H1 (cell line): ENCODE measurements around the gene RNF141. TPM values are rescaled to one million over a fixed set of nuclear protein-coding genes. Genes with fewer than 3 reads are reported as not detected.

Experiments used
- CTCF ChIA-PET: fragments of 300-600 bp; sonication (Branson Sonifier 250); formaldehyde crosslinking; loops from one replicate; lab custom pipeline; 2021; ENCODE audit not compliant: partially characterized antibody; lab: Charles Lee
- POLR2A ChIA-PET: fragments of 300-600 bp; sonication (Branson Sonifier 250); formaldehyde crosslinking; loops from one replicate; lab custom pipeline; 2021; ENCODE audit warnings: inconsistent platforms; ENCODE audit not compliant: partially characterized antibody; lab: Charles Lee
- DNase-seq, 2 experiments: peaks; one replicate each; pipeline versions ENCODE4 v3.0.0 to v3.0.0-alpha.2; 2010 to 2022; ENCODE audit warnings: low spot score in 2 of 2, low read depth in 1 of 2, mixed read lengths in 1 of 2
- FAIRE-seq: peaks from 2 replicates; lab custom pipeline; 2011; peaks lifted over from hg19 to GRCh38; lab: Jason Lieb, UNC
- H2AFZ ChIP-seq: 2 replicates; pipeline ENCODE4 v1.8.1; 2012; ENCODE audit warnings: low read length, inconsistent platforms
- H2AK5ac ChIP-seq: 2 replicates; pipeline ENCODE4 v1.6.1; 2013; ENCODE audit warnings: low read depth, low read length
- H2BK120ac ChIP-seq: replicated peaks from 2 replicates; pipeline ENCODE3; 2013; ENCODE audit warnings: low read depth, low read length, inconsistent platforms
- H2BK12ac ChIP-seq: 2 replicates; pipeline ENCODE4 v1.6.1; 2013; ENCODE audit warnings: low read depth, low read length
- H2BK15ac ChIP-seq: 2 replicates; pipeline ENCODE4 v1.6.1; 2013; ENCODE audit warnings: low read length
- H2BK20ac ChIP-seq: 2 replicates; pipeline ENCODE4 v1.6.1; 2013; ENCODE audit warnings: low read length
- H2BK5ac ChIP-seq: 2 replicates; pipeline ENCODE4 v1.6.1; 2013; ENCODE audit warnings: low read depth, low read length
- H3K14ac ChIP-seq: 2 replicates; pipeline ENCODE4 v1.6.1; 2013; ENCODE audit warnings: inconsistent platforms; ENCODE audit not compliant: insufficient read length
- H3K18ac ChIP-seq: 2 replicates; pipeline ENCODE4 v1.6.1; 2013; ENCODE audit warnings: low read length; ENCODE audit errors: extremely low read depth
- H3K23ac ChIP-seq: 2 replicates; pipeline ENCODE4 v1.6.1; 2013; ENCODE audit warnings: inconsistent platforms; ENCODE audit not compliant: insufficient read length
- H3K23me2 ChIP-seq: 2 replicates; pipeline ENCODE4 v1.6.1; 2013; ENCODE audit warnings: low read depth, low read length
- H3K27ac ChIP-seq: 2 replicates; pipeline ENCODE4 v1.6.1; 2011; ENCODE audit warnings: low read depth, low read length, inconsistent platforms
- H3K27me3 ChIP-seq, 4 experiments: replicated peaks in 1 of 4; 1 replicate in 1 of 4; 2 replicates in 3 of 4; pipeline versions ENCODE4 v1.6.1 to v1.8.1; 2011 to 2013; ENCODE audit warnings: low read length in 3 of 4, mild to moderate bottlenecking in 3 of 4, inconsistent platforms in 2 of 4, mixed read lengths in 2 of 4, moderate library complexity in 1 of 4; ENCODE audit not compliant: control insufficient read depth in 3 of 4, insufficient read depth in 3 of 4; ENCODE audit errors: extremely low read depth in 1 of 4
- H3K36me3 ChIP-seq, 4 experiments: 2 replicates each; pipeline versions ENCODE4 v1.6.1 to v1.8.1; 2011 to 2013; ENCODE audit warnings: mild to moderate bottlenecking in 4 of 4, low read length in 3 of 4, moderate library complexity in 2 of 4, control low read depth in 1 of 4, inconsistent platforms in 1 of 4; ENCODE audit not compliant: insufficient read depth in 4 of 4, control insufficient read depth in 2 of 4
- H3K4ac ChIP-seq: replicated peaks from 2 replicates; pipeline ENCODE3; 2013; ENCODE audit warnings: low read length, low read depth, mixed read lengths, inconsistent platforms; ENCODE audit not compliant: insufficient read length
- H3K4me1 ChIP-seq, 4 experiments: replicated peaks in 1 of 4; 1 replicate in 1 of 4; 2 replicates in 3 of 4; pipeline versions ENCODE4 v1.6.1 to v1.8.1; 2011 to 2013; ENCODE audit warnings: low read length in 3 of 4, inconsistent platforms in 2 of 4, mixed read lengths in 1 of 4; ENCODE audit not compliant: insufficient read depth in 4 of 4, control insufficient read depth in 3 of 4
- H3K4me2 ChIP-seq, 2 experiments: 2 replicates each; pipeline versions ENCODE4 v1.6.1 to v1.8.1; 2011 to 2013; ENCODE audit warnings: low read depth in 2 of 2, low read length in 2 of 2, control low read depth in 1 of 2, inconsistent platforms in 1 of 2, mild to moderate bottlenecking in 1 of 2; ENCODE audit not compliant: insufficient read depth in 1 of 2
- H3K4me3 ChIP-seq, 4 experiments: fragments of 200-600, 300-600 bp in 1 of 4; sonication (generic), shearing (Covaris generic), sonication (Bioruptor Twin) in 1 of 4; 2 replicates each; pipeline versions ENCODE4 v1.5.1 to v1.8.1; 2011 to 2016; ENCODE audit warnings: low read length in 4 of 4, low read depth in 3 of 4, control low read depth in 2 of 4, inconsistent platforms in 2 of 4, mild to moderate bottlenecking in 2 of 4, mixed read lengths in 1 of 4, moderate library complexity in 1 of 4; ENCODE audit not compliant: insufficient read depth in 2 of 4; ENCODE audit errors: extremely low read depth in 1 of 4
- H3K56ac ChIP-seq: replicated peaks from 2 replicates; pipeline ENCODE3; 2013; ENCODE audit warnings: low read depth, mild to moderate bottlenecking, mixed read lengths, low read length, inconsistent platforms; ENCODE audit not compliant: insufficient read length
- H3K79me1 ChIP-seq: 2 replicates; pipeline ENCODE4 v1.6.1; 2013; ENCODE audit warnings: low read depth, low read length, control low read depth
- H3K79me2 ChIP-seq, 2 experiments: 2 replicates each; pipeline versions ENCODE4 v1.6.1 to v1.8.1; 2012 to 2013; ENCODE audit warnings: low read length in 2 of 2, mild to moderate bottlenecking in 2 of 2, inconsistent platforms in 1 of 2; ENCODE audit not compliant: insufficient read depth in 2 of 2, control insufficient read depth in 1 of 2
- H3K9ac ChIP-seq, 4 experiments: replicated peaks in 1 of 4; 1 replicate in 1 of 4; 2 replicates in 3 of 4; pipeline versions ENCODE4 v1.6.1 to v1.8.1; 2011 to 2013; ENCODE audit warnings: low read depth in 3 of 4, low read length in 3 of 4, control low read depth in 2 of 4, mild to moderate bottlenecking in 2 of 4, moderate library complexity in 2 of 4, inconsistent platforms in 1 of 4; ENCODE audit errors: extremely low read depth in 1 of 4
- H3K9me3 ChIP-seq, 2 experiments: 2 replicates each; pipeline versions ENCODE4 v1.6.1 to v1.8.1; 2012 to 2013; ENCODE audit warnings: mild to moderate bottlenecking in 2 of 2, moderate library complexity in 2 of 2, control low read depth in 1 of 2, inconsistent platforms in 1 of 2, low read depth in 1 of 2, low read length in 1 of 2, mixed read lengths in 1 of 2; ENCODE audit not compliant: insufficient read depth in 2 of 2
- H4K20me1 ChIP-seq, 2 experiments: replicated peaks in 1 of 2; 2 replicates each; pipeline versions ENCODE3 to v1.8.1; 2011 to 2013; ENCODE audit warnings: inconsistent platforms in 2 of 2, low read length in 2 of 2, mild to moderate bottlenecking in 1 of 2; ENCODE audit not compliant: insufficient read depth in 2 of 2, control insufficient read depth in 1 of 2
- H4K5ac ChIP-seq: 2 replicates; pipeline ENCODE4 v1.6.1; 2013; ENCODE audit warnings: low read length, low read depth, mixed read lengths, inconsistent platforms; ENCODE audit not compliant: insufficient read length
- H4K8ac ChIP-seq: 2 replicates; pipeline ENCODE4 v1.8.0; 2013; ENCODE audit warnings: mild to moderate bottlenecking, moderate library complexity, low read length, inconsistent platforms; ENCODE audit not compliant: insufficient read depth; ENCODE audit errors: extremely low read depth
- H4K91ac ChIP-seq: replicated peaks from 2 replicates; pipeline ENCODE3; 2013; ENCODE audit warnings: low read length, mixed read lengths, inconsistent platforms; ENCODE audit not compliant: insufficient read length
- ASH2L ChIP-seq: fragments of 200-600, 300-600 bp; sonication (generic); IDR thresholded peaks from one replicate; pipeline ENCODE4 v1.7.1; 2017; ENCODE audit warnings: low read length
- CBX8 ChIP-seq: fragments of 300-800, 300-1000 bp; sonication (generic); IDR thresholded peaks from 2 replicates; pipeline ENCODE4 v1.7.1; 2016; ENCODE audit warnings: low read depth, low read length, borderline replicate concordance
- CREB1 ChIP-seq: IDR thresholded peaks from 2 replicates; pipeline ENCODE4 v1.6.1; 2012; ENCODE audit warnings: inconsistent platforms
- CTBP2 ChIP-seq: IDR thresholded peaks from 2 replicates; pipeline ENCODE4 v1.7.0; 2011; ENCODE audit warnings: borderline replicate concordance, mild to moderate bottlenecking, moderate library complexity, mixed read lengths, low read length; ENCODE audit not compliant: insufficient read depth, insufficient read length
- JUN ChIP-seq: IDR thresholded peaks from 2 replicates; pipeline ENCODE4 v1.6.1; 2011; ENCODE audit warnings: low read depth, mild to moderate bottlenecking, improper control_type of control experiment, low read length
- KDM4A ChIP-seq: IDR thresholded peaks from one replicate; pipeline ENCODE4 v1.7.1; 2012; ENCODE audit warnings: low read depth, mild to moderate bottlenecking, moderate library complexity, low read length, inconsistent platforms; ENCODE audit not compliant: severe bottlenecking
- YY1 ChIP-seq: IDR thresholded peaks from 2 replicates; pipeline ENCODE4 v1.6.1; 2011; ENCODE audit warnings: low read depth, mild to moderate bottlenecking, low read length
- WGBS, 2 experiments: shearing (Covaris generic) in 1 of 2; methylation state at CpG; one replicate each; pipeline versions ENCODE4 v1.1.6 to v1.1.7; 2013 to 2015; ENCODE audit warnings: low lambda C conversion rate in 2 of 2, mixed read lengths in 2 of 2, inconsistent platforms in 1 of 2, low coverage in 1 of 2, missing lambda C conversion rate in 1 of 2; ENCODE audit not compliant: insufficient replicate concordance in 2 of 2, insufficient coverage in 1 of 2, insufficient read length in 1 of 2; ENCODE audit errors: extremely low coverage in 1 of 2, missing lambda C conversion rate in 1 of 2; 5-methylcytosine and 5-hydroxymethylcytosine counted together
- polyA plus RNA-seq, 7 experiments: library from polyadenylated mRNA; depleted of rRNA in 3 of 7; stranded (reverse) in 5 of 7; unstranded in 2 of 7; fragments of >200 nt in 5 of 7; fragments of 200-250 nt in 2 of 7; gene quantifications; 1 replicate in 5 of 7; 2 replicates in 1 of 7; 4 replicates in 1 of 7; pipeline versions ENCODE4 v1.2.1 to v1.2.3, GENCODE V29; 2011 to 2013; ENCODE audit warnings: missing spikeins in 2 of 7, mixed read lengths in 2 of 7
- total RNA-seq: library from RNA; stranded (reverse); fragmentation: NEBNext Ultra II Directional; extraction: Animal tissue kit (Norgen Biotek cat#: 25700); gene quantifications from 2 replicates; pipeline ENCODE4 v1.2.1, GENCODE V29; 2021

RNF141 gene
- total and polyA plus RNA-seq, 2 of the 8 experiments (the other 6 are each of a cell fraction or from before 2014, with no cell fraction given), result 8.5 to 22.8 TPM

DNA sequence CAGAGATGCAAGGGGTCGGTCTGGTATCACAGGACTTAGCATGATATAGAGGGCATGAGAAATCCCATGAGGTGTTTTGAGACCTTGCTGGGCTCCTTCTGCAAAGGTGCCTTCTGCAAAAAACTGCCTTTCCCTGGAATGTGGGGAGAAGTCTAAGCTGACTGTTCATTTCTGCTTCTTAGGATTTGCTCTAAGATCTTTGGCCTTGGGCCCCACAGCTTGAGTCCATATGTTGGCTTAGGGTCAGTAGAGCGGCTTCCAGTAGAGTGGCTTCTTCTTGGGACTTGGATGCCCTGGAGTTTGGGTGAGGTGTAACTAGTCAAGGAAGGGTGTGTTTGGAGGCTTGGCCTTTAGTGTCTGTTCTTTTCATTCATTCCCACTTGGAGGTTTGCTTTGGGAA, 48.9 kb downstream of the RNF141 start:
- FAIRE-seq, result no peak
- H3K4ac ChIP-seq, result no peak overlapping the region

More for the DNA sequence above, 48.9 kb downstream of the RNF141 start:
- Histone ChIP-seq H4K91ac (no peak overlapping the region), H2AFZ (no peak overlapping the region), H3K18ac (no peak overlapping the region), H4K8ac (no peak overlapping the region), H2BK12ac (no peak overlapping the region), H3K9ac (no peak overlapping the region), H4K5ac (no peak overlapping the region), H2BK15ac (no peak overlapping the region), H3K27ac (no peak overlapping the region), H3K4me2 (no peak overlapping the region), H3K9me3 (no peaks in the 10 kb centered on the region; a peak in 1 of 4 replicates), H3K79me2 (no peaks in the 10 kb centered on the region), H3K4me1 (peaks cover 0 to 5% (median under 1%) of the 10 kb centered on the region in 4 experiments; a peak in 3 of 7 replicates), H3K79me1 (no peaks in the 10 kb centered on the region), H3K4me3 (no peak overlapping the region), H3K36me3 (no peaks in the 10 kb centered on the region; a peak in 1 of 8 replicates), H3K23ac (no peak overlapping the region), H2AK5ac (no peak overlapping the region), H3K14ac (no peak overlapping the region), H2BK5ac (no peak overlapping the region), H3K23me2 (peaks cover 2% of the 10 kb centered on the region; the same call in 1 of the 2 replicates), H2BK20ac (no peak overlapping the region), H4K20me1 (no peaks in the 10 kb centered on the region), H3K56ac (no peak overlapping the region), H2BK120ac (no peak overlapping the region), H3K27me3 (no peaks in the 10 kb centered on the region; a peak in 1 of 7 replicates)
- WGBS, 2 experiments, result 88% methylated on average over 2 of the region's 2 CpGs; no CpG with 5 or more reads in 1 of the 2 experiments
- TF ChIP-seq YY1 (no peak), CTBP2 (no peak), ASH2L (no peak), CREB1 (no peak), KDM4A (no peak), CBX8 (no peak), JUN (no peak)
- DNase-seq, result no peak
- ChIA-PET POLR2A (no interaction called here), CTCF (interaction anchor here (0.8 to 1.2 kb wide), 3 partner anchors 11 to 443 kb away, joined by 3 read pairs; no protein-coding TSS in a partner anchor)
